ENCODE results near the gene CGB2. TPM values are rescaled to one million over a fixed set of nuclear protein-coding genes. Genes with fewer than 3 reads are reported as not detected.
A peak's percentile ranks its signal among the peaks of the same experiment; 100 is the strongest.

CGB2 gene
- total and polyA plus RNA-seq, 9 of the 15 experiments (the other 6 are each of a cell fraction or from before 2014, with no cell fraction given): 0.22 TPM; not detected in 8

GRCh38 chr19:49056101-49056901, 24.6 kb downstream of the CGB2 start (continued):
- TF ChIP-seq E2F6 (IDR thresholded peaks at IDR 0.05; ENCODE audit: borderline replicate concordance in 1 of 2, extremely low read depth in 1 of 2, insufficient read depth in 1 of 2, insufficient read length in 1 of 2, low read depth in 1 of 2, low read length in 1 of 2, poor library complexity in 1 of 2, severe bottlenecking in 1 of 2) (peak in 1 of 2 experiments; percentile 71), ZBTB26 (CRISPR knock-in tag; IDR thresholded peaks at IDR 0.05) (no peak), RB1 (IDR thresholded peaks at IDR 0.05; ENCODE audit: low read depth) (peak; percentile 37; the same call in 1 of the 2 replicates), RBFOX2 (IDR thresholded peaks at IDR 0.05; ENCODE audit: low read depth, low read length) (peak; percentile 38; the same call in 1 of the 2 replicates), CTCFL (IDR thresholded peaks at IDR 0.05; ENCODE audit: borderline replicate concordance, insufficient read depth, low read depth, low read length, poor library complexity, severe bottlenecking) (peak; percentile 89), ZNF3 (CRISPR knock-in tag; IDR thresholded peaks at IDR 0.05) (no peak), CXXC5 (CRISPR knock-in tag; IDR thresholded peaks at IDR 0.05) (peak; percentile 64), KHSRP (IDR thresholded peaks at IDR 0.05) (no peak), FOXA3 (CRISPR knock-in tag; conservative IDR thresholded peaks at IDR 0.05 in 1 of 2, IDR thresholded peaks at IDR 0.05 in 1 of 2) (no peak), ZNF239 (CRISPR knock-in tag; IDR thresholded peaks at IDR 0.05) (no peak), NR2C1 (IDR thresholded peaks at IDR 0.05) (no peak), NR2C1 (tag; IDR thresholded peaks at IDR 0.05) (no peak), TRIM25 (IDR thresholded peaks at IDR 0.05; ENCODE audit: borderline replicate concordance) (no peak), ARID4B (CRISPR knock-in tag; IDR thresholded peaks at IDR 0.05) (peak; percentile 77), SMAD4 (CRISPR knock-in tag; conservative IDR thresholded peaks at IDR 0.05) (peak; percentile 69)

All from K562 (cell line).